GM12878 (cell line): ENCODE measurements around the gene SRSF7. TPM values are rescaled to one million over a fixed set of nuclear protein-coding genes. Genes with fewer than 3 reads are reported as not detected.

ENCODE experiments used
- ATAC-seq: fragments of 200-7000 bp; cut with Tn5 transposase; 3 replicates; pipeline ENCODE4 v1.9.1; 2020; ENCODE audit warnings: mild to moderate bottlenecking, moderate library complexity
- BruUV-seq: library from RNA; stranded (reverse); fragments of 400-500 nt; replicated peaks from 2 replicates; lab custom pipeline; 2021; lab: Mats Ljungman, UMichigan
- CTCF ChIA-PET: fragments of 300-600 bp; sonication (Branson Sonifier 250); formaldehyde crosslinking; extraction: SDS; loops from one replicate; lab custom pipeline; 2021; ENCODE audit warnings: inconsistent platforms; lab: Yijun Ruan, JAX
- POLR2A ChIA-PET: fragments of 350-600 bp; formaldehyde crosslinking; extraction: SDS; loops from one replicate; lab custom pipeline; 2021; ENCODE audit warnings: inconsistent platforms; lab: Charles Lee
- RAD21 ChIA-PET: fragments of 300-600 bp; sonication (Branson Sonifier 250); formaldehyde crosslinking; loops from one replicate; lab custom pipeline; 2023; ENCODE audit warnings: antibody characterized with exemption; ENCODE audit not compliant: unreplicated experiment; lab: Charles Lee
- SMC1A ChIA-PET: fragments of 300-600 bp; sonication (Branson Sonifier 250); formaldehyde crosslinking; loops from one replicate; lab custom pipeline; 2023; ENCODE audit not compliant: unreplicated experiment, uncharacterized antibody; lab: Charles Lee
- DNase-seq: peaks from one replicate; pipeline ENCODE4 v3.0.0-alpha.2; 2011; ENCODE audit warnings: low read depth, low spot score
- FAIRE-seq: peaks from 3 replicates; lab custom pipeline; 2011; peaks lifted over from hg19 to GRCh38; lab: Jason Lieb, UNC
- H2AFZ ChIP-seq: 2 replicates; pipeline ENCODE4 v1.6.0; 2011; ENCODE audit warnings: low read depth, low read length, control low read depth; ENCODE audit not compliant: control insufficient read depth
- H3K27ac ChIP-seq: 2 replicates; pipeline ENCODE4 v1.5.1; 2011; ENCODE audit warnings: control low read depth; ENCODE audit not compliant: control insufficient read depth, insufficient read depth
- H3K27me3 ChIP-seq, 2 experiments: replicated peaks in 1 of 2; 2 replicates each; pipeline versions ENCODE4 v1.6.0 to v1.6.1; 2011; ENCODE audit warnings: low read length in 1 of 2; ENCODE audit not compliant: control insufficient read depth in 2 of 2, insufficient read depth in 2 of 2
- H3K36me3 ChIP-seq, 2 experiments: 2 replicates each; pipeline ENCODE4 v1.5.1; 2011; ENCODE audit warnings: low read length in 1 of 2; ENCODE audit not compliant: control insufficient read depth in 2 of 2, insufficient read depth in 2 of 2
- H3K4me1 ChIP-seq: 2 replicates; pipeline ENCODE4 v1.6.1; 2011; ENCODE audit warnings: mild to moderate bottlenecking, low read length, moderate library complexity, mixed read lengths; ENCODE audit not compliant: control insufficient read depth, insufficient read depth
- H3K4me2 ChIP-seq: 2 replicates; pipeline ENCODE4 v1.6.0; 2011; ENCODE audit warnings: control low read depth; ENCODE audit not compliant: control insufficient read depth, insufficient read depth
- H3K4me3 ChIP-seq: fragments of 200-600 bp; sonication (generic); 2 replicates; pipeline ENCODE4 v1.5.1; 2016
- H3K79me2 ChIP-seq: 2 replicates; pipeline ENCODE4 v1.6.0; 2011; ENCODE audit warnings: low read length; ENCODE audit not compliant: control insufficient read depth, insufficient read depth
- H3K9ac ChIP-seq: 2 replicates; pipeline ENCODE4 v1.8.0; 2011; ENCODE audit warnings: low read length, control low read depth, mixed read lengths; ENCODE audit not compliant: control insufficient read depth, insufficient read depth
- H3K9me3 ChIP-seq: replicated peaks from 3 replicates; pipeline ENCODE4 v1.5.1; 2011; ENCODE audit warnings: mild to moderate bottlenecking, low read length; ENCODE audit not compliant: control insufficient read depth, insufficient read depth
- H4K20me1 ChIP-seq: 2 replicates; pipeline ENCODE4 v1.6.0; 2011; ENCODE audit not compliant: control insufficient read depth, insufficient read depth
- ASH2L ChIP-seq: fragments of 300-600, 200-600 bp; sonication (generic); IDR thresholded peaks from 2 replicates; pipeline ENCODE4 v1.6.1; 2017; ENCODE audit warnings: low read depth, mild to moderate bottlenecking, borderline replicate concordance
- ATF2 ChIP-seq: IDR thresholded peaks from 2 replicates; pipeline ENCODE4 v1.6.1; 2012; ENCODE audit warnings: low read length, inconsistent platforms
- BCL11A ChIP-seq: IDR thresholded peaks from 2 replicates; pipeline ENCODE4 v1.6.1; 2011; ENCODE audit warnings: low read depth, low read length
- MLLT1 ChIP-seq: fragments of 450-650 bp; IDR thresholded peaks from 2 replicates; pipeline ENCODE4 v1.6.1; 2016; ENCODE audit warnings: mild to moderate bottlenecking
- NR2C1 ChIP-seq: fragments of 450-650 bp; IDR thresholded peaks from 2 replicates; pipeline ENCODE4 v1.6.1; 2017; ENCODE audit warnings: antibody characterized with exemption, mild to moderate bottlenecking, moderate library complexity
- POLR2A ChIP-seq: IDR thresholded peaks from 2 replicates; pipeline ENCODE4 v1.6.1; 2011; ENCODE audit warnings: low read depth, mild to moderate bottlenecking, low read length
- POLR2AphosphoS5 ChIP-seq: IDR thresholded peaks from 2 replicates; pipeline ENCODE4 v1.6.1; 2011; ENCODE audit warnings: mild to moderate bottlenecking, low read length, inconsistent platforms
- PRDM15 ChIP-seq: fragments of 450-650 bp; formaldehyde crosslinking; IDR thresholded peaks from 2 replicates; pipeline ENCODE4 v1.4.0; 2020; ENCODE audit warnings: mild to moderate bottlenecking, moderate library complexity
- RBBP5 ChIP-seq: fragments of 200-600 bp; sonication (generic); conservative IDR thresholded peaks from 2 replicates; pipeline ENCODE4 v1.6.1; 2016
- SMC3 ChIP-seq: IDR thresholded peaks from 2 replicates; pipeline ENCODE4 v1.6.1; 2011; ENCODE audit warnings: low read length, improper control_type of control experiment, borderline replicate concordance
- SP1 ChIP-seq: IDR thresholded peaks from one replicate; pipeline ENCODE4 v1.6.1; 2011; ENCODE audit warnings: low read depth, low read length
- ZBED1 ChIP-seq: IDR thresholded peaks from 2 replicates; pipeline ENCODE4 v1.6.1; 2016; ENCODE audit warnings: borderline replicate concordance
- ZBTB11 ChIP-seq: fragments of 450-650 bp; formaldehyde crosslinking; IDR thresholded peaks from 2 replicates; pipeline ENCODE4 v1.5.0; 2022; ENCODE audit warnings: mild to moderate bottlenecking, missing genetic modification characterization
- ZNF384 ChIP-seq: IDR thresholded peaks from 2 replicates; pipeline ENCODE4 v1.6.1; 2012; ENCODE audit warnings: low read depth, mild to moderate bottlenecking, low read length, improper control_type of control experiment, borderline replicate concordance
- whole genome bisulfite sequencing: methylation state at CpG from one replicate; pipeline ENCODE4 v1.1.6; 2016; ENCODE audit warnings: low lambda C conversion rate; ENCODE audit not compliant: insufficient replicate concordance, insufficient coverage; ENCODE audit errors: missing lambda C conversion rate; 5-methylcytosine and 5-hydroxymethylcytosine counted together
- in situ Hi-C: fragments of 300-500 bp; cut with MboI; formaldehyde crosslinking; loops from 9 replicates; pipeline ENCODE4 v1.14.3; 2018; ENCODE audit warnings: mixed read lengths
- intact Hi-C: fragments of 100-400 bp; cut with micrococcal nuclease; formaldehyde crosslinking; loops from one replicate; pipeline ENCODE4 v1.14.2; 2022; ENCODE audit not compliant: unreplicated experiment
- polyA plus RNA-seq, 11 experiments: library from polyadenylated mRNA; depleted of rRNA in 4 of 11; unstranded in 6 of 11; stranded (reverse) in 5 of 11; fragments of >200 nt; fragmentation: Nextera tagmentation in 4 of 11; fragmentation: Illumina TruSeq in 1 of 11; extraction: Ambion mirVana in 4 of 11; extraction: Trizol in 1 of 11; gene quantifications; 1 replicate in 1 of 11; 2 replicates in 10 of 11; pipeline versions ENCODE4 v1.2.1 to v1.2.3, GENCODE V29; 2011 to 2016; ENCODE audit warnings: inconsistent platforms in 2 of 11, missing spikeins in 2 of 11, low read depth in 1 of 11
- total RNA-seq, 4 experiments: library from RNA; depleted of rRNA in 3 of 4; stranded (reverse); fragments of >200 nt in 3 of 4; fragmentation: Illumina TruSeq in 1 of 4; extraction: Trizol in 1 of 4; gene quantifications; 2 replicates each; pipeline versions ENCODE4 v1.2.1 to v1.2.3, GENCODE V29; 2013 to 2021

SRSF7 gene
- total and polyA plus RNA-seq, 10 of the 15 experiments (the other 5 are each of a cell fraction or from before 2014, with no cell fraction given): 205 to 785 (median 408) TPM

GRCh38 chr2:38748391-38748790 is 2.8 kb downstream of the SRSF7 start:
- DNase-seq (no peak), ATAC-seq (no peak), FAIRE-seq (no peak)
- no peaks in the 10 kb centered on the region; the same call in 1 of the 2 replicates for H3K4me1 ChIP-seq
- peak overlapping the region; percentile 76 for H3K4me2 ChIP-seq
- no peaks in the 10 kb centered on the region for H3K27me3 ChIP-seq
- BruUV-seq: no TSS peak
- WGBS: 84% methylated on average over 9 of the region's 9 CpGs
- H4K20me1 ChIP-seq: peaks cover 2% of the 10 kb centered on the region; the same call in 1 of the 2 replicates
- intact Hi-C loops: loop anchor here (10.0 kb wide), 2 partner anchors 374 to 434 kb away; partner anchors contain the start of gene ATL2
- H3K4me3 ChIP-seq: peak overlapping the region; percentile 36
- in situ Hi-C loops: loop anchor here (5.0 kb wide), 1 partner anchor 436 kb away; no protein-coding TSS in a partner anchor
- ChIA-PET RAD21 (interaction anchor here (0.9 to 3.2 kb wide), 2 partner anchors 25 to 167 kb away, joined by 3 to 18 read pairs; no protein-coding TSS in a partner anchor), SMC1A (interaction anchor here (0.9 to 2.0 kb wide), 4 partner anchors 9 to 167 kb away, joined by 4 to 6 read pairs (median 4); no protein-coding TSS in a partner anchor), POLR2A (interaction anchor here (0.5 to 3.2 kb wide), 2 partner anchors 26 to 1130 kb away, joined by 3 to 7 read pairs; no protein-coding TSS in a partner anchor), CTCF (interaction anchor here (0.5 to 12.6 kb wide), 3 partner anchors 120 to 213 kb away, joined by 3 to 162 read pairs (median 3); no protein-coding TSS in a partner anchor)
- TF ChIP-seq BCL11A (no peak), PRDM15 (CRISPR knock-in tag) (no peak), SMC3 (no peak), MLLT1 (peak; percentile 47; the same call in 1 of the 2 replicates), ZBTB11 (CRISPR knock-in tag) (no peak), POLR2A (peak; percentile 37; the same call in 1 of the 2 replicates), ZBED1 (0 out of 2 replicates have a peak, but pooled peaks have one; percentile 17), SP1 (no peak), NR2C1 (no peak), ASH2L (no peak), POLR2AphosphoS5 (0 out of 2 replicates have a peak, but pooled peaks have one; percentile 20), ATF2 (no peak), ZNF384 (no peak), RBBP5 (no peak)
- H2AFZ ChIP-seq: no peak overlapping the region
- no peak overlapping the region for H3K27ac ChIP-seq
- H3K9ac ChIP-seq: no peak overlapping the region
- no peaks in the 10 kb centered on the region for H3K9me3 ChIP-seq
- H3K36me3 ChIP-seq: peaks cover 9 to 46% of the 10 kb centered on the region in 2 experiments
- peaks cover 75% of the 10 kb centered on the region for H3K79me2 ChIP-seq
